Activated CD8-positive, alpha-beta memory T cell treated with anti-CD3 and anti-CD28 coated beads for 24 hours (primary cell): ENCODE data around the gene TULP4.
"Not testable (repeated sequence)": the region's sequence is repeated elsewhere in the genome, so short reads cannot be mapped to it uniquely, and the experiment has no call there.

Experiments
- DNase-seq: peaks from one replicate; pipeline ENCODE4 v3.0.0-alpha.2; 2020

Gene TULP4

GRCh38 chr6:158431560-158431959, 119.3 kb downstream of the TULP4 start:
- DNase-seq = no peak

DNA sequence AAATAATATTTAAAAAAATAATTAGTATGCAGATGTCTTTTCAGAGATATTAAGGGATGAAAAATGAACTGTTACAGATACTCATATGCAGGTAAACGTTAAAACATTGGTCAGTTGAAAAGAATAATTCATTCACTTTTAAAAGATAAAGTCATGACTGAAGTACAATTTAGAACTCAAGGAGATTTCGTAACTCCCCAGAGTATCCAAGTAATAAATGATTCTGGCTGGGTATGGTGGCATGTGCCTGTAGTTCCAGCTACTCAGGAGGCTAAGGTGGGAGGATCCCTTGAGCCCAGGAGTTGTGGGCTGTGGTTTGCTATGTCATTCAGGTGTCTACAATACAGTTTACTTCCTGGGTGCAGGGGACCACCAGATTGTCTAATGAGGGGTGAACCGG, 125.3 kb downstream of the TULP4 start:
- DNase-seq = no peak

DNA sequence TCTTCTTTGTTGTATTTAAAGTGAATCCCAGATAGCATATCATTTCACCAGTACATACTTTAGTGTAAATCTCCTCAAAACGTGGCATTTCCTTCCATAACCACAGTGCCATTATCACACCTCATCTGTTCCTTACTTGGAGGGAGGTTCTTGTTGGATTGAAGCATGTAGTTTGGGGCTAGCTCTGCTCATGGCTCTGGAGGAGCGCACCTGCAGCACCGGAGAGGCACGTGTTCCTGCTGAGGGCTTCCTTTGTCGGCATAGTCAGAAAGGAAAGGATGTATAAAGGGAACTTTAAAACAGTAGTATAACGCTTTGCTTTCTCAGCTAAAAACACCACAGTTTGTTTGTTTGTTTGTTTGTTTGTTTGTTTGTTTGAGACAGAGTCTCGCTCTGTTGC, 126.0 kb downstream of the TULP4 start:
- DNase-seq = no peak

DNA sequence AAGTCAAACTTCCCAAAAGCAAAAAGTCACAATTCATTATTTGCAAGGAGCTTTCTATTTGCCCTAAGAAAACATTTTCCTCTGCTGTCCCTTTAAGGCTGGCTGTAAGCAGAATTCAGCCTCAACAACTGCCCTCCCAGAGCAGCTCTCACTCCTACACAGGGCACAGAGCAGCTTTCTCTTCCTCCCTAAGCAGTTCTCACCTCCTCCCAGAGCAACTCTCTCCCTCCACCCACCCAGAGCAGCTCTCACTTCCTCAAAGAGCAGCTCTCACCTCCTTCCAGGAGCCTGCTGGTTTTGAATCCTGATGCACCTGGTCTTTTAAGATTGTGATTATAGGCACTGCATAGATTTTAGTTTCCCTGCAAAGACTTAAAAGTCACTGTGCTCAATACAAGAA, 127.0 kb downstream of the TULP4 start:
- DNase-seq = no peak

DNA sequence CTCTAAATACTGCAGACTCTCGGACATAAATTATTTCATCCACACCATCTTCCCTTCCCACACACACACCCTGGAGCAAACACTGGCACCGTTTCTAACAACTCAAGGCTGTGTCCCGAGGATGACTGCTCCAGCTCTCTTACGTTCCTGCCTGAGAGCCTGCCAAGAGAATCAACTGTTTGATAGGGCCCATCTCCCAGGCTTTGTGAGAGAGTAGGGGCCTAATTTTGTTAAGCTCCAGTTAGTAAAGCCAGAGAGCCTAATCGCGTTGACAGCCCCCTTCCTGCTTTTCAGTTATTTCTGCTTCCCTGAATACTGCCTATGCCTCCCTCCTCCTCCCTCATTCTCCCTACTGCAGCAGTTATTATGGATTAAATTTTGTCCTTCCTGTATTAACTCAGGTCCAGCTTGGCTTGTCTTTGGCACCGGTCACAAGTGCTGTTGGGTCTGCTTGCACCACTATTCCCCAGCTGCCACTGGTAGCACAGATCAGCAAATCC, 129.5 kb downstream of the TULP4 start:
- DNase-seq = no peak

DNA sequence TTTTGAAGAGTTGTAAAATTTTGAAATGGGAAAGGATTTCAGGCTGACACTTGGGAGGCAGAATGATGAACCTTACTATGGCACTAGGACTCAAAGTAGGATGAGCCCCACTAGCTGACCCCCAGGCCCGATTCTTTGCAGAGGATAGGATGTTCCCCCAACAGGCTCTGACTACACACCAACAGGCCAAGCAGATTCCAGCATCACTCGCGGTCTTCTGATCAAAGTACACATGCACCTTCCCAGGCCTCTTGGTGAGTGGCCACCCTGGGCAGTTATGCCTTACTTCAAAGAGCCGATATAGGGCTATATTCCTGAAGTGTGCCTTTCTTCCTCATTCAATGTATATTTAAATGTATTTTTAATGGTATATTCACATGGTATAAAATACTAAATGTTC, 130.0 kb downstream of the TULP4 start:
- no peak for DNase-seq

- no peak for DNase-seq
Measured at GRCh38 chr6:158445426-158446085, 133.3 kb downstream of the TULP4 start.

- DNase-seq = no peak
Measured at GRCh38 chr6:158448856-158449255, 136.6 kb downstream of the TULP4 start.

DNA sequence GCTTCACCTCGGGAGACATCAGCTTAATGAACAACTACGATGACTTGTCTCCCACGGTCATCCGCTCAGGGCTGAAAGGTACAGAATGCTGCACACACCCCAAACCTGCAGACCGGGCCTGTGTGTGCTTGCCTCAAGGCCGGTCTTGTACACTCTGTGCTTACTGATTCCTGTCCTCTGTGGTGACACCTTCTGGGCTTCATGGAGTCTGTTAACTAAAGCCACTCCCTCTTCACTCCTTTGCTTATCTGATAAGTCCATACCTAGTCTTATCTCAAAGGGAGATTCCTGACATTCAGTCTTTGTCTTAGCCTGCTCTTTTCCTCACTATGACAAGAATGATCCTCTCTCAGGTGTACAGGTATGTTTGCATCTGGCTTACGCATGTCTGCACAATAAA, 139.9 kb downstream of the TULP4 start:
- DNase-seq = no peak

DNA sequence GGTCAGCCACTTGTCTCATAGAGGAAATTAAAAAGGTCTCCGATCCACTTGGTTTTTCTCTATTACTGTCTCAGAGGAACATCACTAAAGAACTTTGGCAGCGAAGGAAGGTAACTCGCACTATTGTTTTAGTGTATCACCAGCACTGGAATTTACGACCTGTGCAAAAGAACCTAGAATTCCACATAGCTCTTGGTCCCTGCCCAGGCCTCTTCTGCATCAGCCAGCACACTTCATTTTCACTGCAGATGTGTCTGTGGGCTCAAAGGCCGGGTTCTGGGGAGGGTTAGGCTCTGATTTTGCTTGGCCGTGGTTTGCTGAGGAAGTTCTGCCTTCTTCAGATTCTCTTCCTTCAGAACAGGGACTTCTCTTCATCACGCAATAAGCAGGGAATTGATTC, 144.9 kb downstream of the TULP4 start:
- DNase-seq = no peak

DNA sequence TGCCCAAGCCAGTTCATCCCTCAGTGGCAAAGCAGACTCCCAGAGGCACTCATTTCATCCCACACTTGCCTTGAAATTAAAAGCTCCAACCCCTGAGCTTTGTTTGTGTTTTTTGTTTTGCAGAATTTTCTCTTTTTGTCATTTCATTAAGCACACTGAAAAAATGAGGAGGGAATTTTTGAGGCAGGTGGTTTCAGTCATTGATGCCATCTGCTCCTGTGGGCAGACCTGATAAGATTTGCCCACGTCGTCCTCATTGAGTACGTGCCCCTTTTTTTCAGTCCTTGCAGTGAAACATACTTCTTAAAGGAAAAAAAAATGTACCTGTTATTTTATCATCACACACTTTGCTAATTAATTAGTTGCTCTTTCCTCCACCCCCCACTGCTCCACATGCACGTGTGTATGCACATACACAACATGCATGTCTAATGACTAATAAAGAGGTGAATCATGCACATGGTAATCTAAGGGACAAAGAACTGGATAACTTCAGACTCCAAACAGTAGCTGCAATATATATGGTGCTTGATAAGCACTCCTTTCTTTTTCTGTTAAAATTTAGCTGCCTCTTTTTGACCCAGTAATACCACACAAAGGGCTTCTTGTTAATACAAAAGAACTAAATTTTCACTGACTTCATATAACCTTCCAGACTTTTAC, 145.5 kb downstream of the TULP4 start:
- no peak for DNase-seq

- no peak for DNase-seq
Measured at GRCh38 chr6:158459726-158460125, 147.5 kb downstream of the TULP4 start.

DNA sequence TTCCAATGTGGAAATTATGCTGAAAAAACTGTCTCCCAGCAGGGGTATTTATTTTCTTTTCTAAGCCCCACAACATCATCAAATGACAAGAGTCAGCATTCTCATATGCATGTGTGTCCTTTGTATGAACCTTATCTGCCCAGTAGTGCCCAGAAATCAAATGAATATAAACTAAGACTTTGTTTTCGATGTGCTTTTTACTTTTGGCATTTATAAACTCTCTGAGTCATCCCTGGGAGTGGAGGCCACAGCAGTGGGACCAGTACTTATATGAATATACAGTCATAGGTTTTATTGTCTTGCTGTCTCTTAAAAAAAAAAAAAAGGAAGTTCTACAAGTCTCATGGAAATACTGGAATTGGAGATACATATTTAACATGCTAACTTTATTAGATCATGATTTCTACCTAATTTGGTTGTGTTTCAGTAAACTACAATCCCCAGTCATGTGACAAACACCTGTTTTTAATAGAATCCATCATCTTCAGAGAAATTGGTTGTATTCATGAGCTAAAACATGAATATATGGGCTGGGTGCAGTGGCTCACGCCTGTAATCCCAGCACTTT, 148.4 kb downstream of the TULP4 start:
- DNase-seq = no peak

DNA sequence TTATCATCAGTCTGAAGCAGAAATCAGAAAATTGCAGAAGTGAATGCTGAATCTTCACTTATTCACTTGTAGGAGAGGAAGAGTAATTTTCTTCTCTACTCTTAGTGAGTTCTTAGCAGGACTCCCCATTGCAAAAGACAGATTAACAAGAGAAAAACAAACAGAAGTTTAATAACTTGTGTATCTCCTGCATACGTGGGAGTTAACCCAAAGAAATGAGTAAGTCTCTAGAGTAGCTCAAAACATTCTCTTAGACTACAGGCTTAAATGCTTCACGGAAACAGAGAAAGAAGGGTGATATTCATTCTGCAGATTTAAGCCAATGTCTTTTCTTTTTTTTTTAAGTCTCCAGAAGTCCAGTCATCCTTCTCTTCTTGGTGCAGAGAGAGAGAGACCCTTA, 149.7 kb downstream of the TULP4 start:
- DNase-seq = no peak

GRCh38 chr6:158464483-158464882, 152.2 kb downstream of the TULP4 start:
- no peak for DNase-seq

DNA sequence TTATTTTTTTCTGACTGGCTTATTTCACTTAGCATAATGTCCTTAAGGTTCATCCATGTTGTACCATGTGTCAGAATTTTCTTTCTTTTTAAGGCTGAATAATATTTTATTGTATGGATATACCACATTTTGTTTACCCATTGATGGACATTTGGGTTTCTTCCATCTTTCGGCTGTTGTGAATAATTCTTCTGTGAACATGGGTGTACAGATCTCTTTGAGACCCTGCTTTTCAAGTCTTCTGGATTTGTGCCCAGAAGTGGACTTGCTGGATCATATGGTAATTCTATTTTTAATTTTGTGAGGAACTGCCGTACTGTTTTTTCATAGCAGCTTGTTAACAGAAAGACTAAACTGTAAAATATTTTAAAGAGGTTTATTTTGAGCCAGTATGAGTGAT, 153.0 kb downstream of the TULP4 start:
- no peak for DNase-seq

DNA sequence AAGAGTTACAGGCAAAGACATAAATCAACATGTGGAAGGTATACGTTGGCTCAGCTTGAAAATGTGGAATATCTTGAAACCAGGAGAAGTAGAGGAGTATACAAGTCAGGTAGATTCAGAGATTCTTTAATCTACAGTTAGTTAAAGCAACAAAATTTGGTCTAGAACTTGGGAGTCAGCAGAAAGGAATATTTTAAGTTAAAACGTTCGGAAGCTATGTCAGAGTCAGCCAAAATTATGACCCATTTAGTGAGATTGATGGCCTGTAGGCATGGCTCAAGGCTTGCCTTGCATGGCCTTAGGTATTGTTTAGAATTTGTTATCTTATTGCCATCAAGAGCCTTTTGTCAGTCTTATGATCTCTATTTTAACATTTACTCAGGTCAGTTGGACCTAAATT, 153.5 kb downstream of the TULP4 start:
- DNase-seq = no peak

GRCh38 chr6:158467923-158468322, 155.7 kb downstream of the TULP4 start:
- no peak for DNase-seq

DNA sequence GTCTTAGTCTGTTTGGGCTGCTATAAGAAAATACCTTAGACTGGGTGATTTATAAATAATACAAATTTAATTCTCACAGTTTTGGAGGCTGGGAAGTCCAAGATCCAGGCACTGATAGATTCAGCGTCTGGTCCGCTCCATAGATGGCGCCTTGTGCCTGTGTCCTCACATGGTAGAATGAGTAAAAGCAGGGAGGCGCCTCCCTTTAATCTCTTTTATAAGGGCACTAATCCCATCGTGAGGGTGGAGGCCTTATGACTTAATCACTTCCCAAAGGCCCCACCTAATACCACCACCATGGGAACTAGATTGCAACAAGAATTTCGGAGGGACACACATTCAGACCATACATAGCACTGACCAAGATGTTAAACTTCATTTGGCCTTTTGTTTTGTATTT, 156.4 kb downstream of the TULP4 start:
- no peak for DNase-seq

- DNase-seq = not testable (repeated sequence)
Measured at GRCh38 chr6:158470023-158470422, 157.8 kb downstream of the TULP4 start.

DNA sequence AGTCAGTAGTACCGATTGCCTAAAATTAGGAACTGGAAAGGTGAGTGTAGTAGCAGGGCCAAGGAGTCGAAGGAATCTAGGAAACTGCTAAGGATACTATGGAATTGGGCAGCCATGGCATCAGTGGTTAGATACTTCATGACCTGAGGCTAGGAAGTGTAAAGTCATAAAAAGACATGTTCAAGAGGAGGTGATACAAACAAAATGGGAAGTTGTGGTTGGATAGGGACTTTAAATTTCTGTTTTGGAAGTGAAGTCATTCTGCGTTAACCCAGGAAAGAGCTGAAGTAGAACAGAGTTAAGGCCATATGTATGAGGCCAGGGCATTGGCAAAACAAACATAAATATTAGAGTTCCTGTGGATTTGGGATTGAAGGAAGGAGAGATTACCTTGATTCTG, 159.1 kb downstream of the TULP4 start:
- DNase-seq = no peak

DNA sequence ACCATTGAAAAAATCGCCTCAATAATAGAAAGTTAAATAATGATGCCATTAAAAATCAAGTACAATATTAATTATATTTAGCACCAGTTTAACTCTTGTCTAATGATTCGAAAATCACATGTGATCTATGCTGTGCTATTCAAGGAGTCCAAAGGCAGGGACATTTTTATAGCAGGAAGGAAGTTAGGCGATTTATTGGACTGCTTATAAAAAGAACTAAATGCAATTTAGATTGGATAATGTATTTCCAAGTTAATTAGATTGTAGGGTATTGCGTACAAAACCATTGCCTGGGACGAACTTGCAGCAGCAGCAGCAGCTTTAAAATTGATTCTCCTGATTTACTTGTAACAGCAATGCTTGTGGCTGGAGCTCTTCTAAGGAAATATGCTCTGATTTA, 160.2 kb downstream of the TULP4 start:
- DNase-seq = no peak

GRCh38 chr6:158474961-158475343, 162.7 kb downstream of the TULP4 start:
- DNase-seq = no peak
